AG09309 (cell line): ENCODE measurements around the gene CTDSP1.

Experiments
- DNase-seq: peaks from one replicate; pipeline ENCODE4 v3.0.0-alpha.2; 2010; ENCODE audit warnings: low read depth
- H3K4me3 ChIP-seq: 2 replicates; pipeline ENCODE4 v1.5.1; 2011; ENCODE audit warnings: mild to moderate bottlenecking, low read depth, low read length, moderate library complexity; ENCODE audit not compliant: control insufficient read depth
- TF ChIP-seq, protein P1 (sequence below): IDR thresholded peaks from 2 replicates; pipeline ENCODE4 v1.5.1; 2011; ENCODE audit warnings: mild to moderate bottlenecking, low read depth, low read length, inconsistent platforms; ENCODE audit not compliant: insufficient read depth, control insufficient read depth; ENCODE audit errors: missing control alignments

The CTDSP1 gene

DNA sequence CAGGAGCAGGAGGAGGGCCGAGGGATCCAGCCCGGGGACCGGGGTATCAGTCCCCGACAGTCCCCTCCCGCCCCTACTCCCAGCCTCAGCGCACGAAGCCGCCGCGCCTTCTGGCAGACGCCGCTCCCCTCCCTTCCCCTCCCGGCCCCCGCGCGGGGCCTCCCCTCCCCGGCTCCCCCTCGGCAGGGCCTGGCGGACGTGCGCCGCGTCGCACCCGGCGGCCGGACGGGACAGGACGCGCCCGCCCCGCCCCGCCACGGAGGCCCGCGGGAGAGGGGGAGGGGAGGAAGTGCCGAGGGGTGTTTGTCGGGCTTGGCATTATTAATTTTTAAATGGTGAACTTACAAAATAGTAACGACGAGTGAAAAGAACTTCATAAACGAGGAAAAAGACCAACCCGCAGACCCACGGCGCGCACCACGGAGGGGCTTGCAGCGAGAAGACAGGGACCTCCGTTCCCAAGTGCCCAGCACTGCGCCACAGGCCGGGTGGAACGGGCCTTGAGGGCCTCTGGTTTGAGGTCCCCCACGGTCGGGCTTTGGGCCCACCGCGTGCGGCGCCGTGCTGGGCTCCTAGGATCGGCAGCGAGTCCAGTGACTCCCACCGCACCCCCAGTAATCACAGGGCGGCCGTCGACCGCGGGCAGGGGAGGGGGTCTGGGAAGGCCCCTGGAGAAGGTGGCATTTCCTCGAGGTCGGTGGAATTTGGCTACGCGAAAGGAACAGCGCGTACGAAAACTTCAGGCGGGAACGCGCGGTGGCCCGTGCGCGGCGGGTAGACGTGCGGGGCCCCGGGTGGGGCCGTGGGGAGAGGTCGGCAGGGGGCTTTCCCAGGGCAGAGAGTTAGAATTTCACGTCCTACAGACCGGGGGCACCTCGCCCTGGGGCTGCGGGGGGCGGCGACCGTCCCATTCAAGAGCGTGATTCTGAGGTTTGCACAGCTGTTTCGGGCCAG lies 954 bp upstream of the CTDSP1 start:
- H3K4me3 ChIP-seq, result peak overlapping the region; percentile 75
- no peak for DNase-seq
- TF ChIP-seq, protein P1, sequence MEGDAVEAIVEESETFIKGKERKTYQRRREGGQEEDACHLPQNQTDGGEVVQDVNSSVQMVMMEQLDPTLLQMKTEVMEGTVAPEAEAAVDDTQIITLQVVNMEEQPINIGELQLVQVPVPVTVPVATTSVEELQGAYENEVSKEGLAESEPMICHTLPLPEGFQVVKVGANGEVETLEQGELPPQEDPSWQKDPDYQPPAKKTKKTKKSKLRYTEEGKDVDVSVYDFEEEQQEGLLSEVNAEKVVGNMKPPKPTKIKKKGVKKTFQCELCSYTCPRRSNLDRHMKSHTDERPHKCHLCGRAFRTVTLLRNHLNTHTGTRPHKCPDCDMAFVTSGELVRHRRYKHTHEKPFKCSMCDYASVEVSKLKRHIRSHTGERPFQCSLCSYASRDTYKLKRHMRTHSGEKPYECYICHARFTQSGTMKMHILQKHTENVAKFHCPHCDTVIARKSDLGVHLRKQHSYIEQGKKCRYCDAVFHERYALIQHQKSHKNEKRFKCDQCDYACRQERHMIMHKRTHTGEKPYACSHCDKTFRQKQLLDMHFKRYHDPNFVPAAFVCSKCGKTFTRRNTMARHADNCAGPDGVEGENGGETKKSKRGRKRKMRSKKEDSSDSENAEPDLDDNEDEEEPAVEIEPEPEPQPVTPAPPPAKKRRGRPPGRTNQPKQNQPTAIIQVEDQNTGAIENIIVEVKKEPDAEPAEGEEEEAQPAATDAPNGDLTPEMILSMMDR, result no peak

DNA sequence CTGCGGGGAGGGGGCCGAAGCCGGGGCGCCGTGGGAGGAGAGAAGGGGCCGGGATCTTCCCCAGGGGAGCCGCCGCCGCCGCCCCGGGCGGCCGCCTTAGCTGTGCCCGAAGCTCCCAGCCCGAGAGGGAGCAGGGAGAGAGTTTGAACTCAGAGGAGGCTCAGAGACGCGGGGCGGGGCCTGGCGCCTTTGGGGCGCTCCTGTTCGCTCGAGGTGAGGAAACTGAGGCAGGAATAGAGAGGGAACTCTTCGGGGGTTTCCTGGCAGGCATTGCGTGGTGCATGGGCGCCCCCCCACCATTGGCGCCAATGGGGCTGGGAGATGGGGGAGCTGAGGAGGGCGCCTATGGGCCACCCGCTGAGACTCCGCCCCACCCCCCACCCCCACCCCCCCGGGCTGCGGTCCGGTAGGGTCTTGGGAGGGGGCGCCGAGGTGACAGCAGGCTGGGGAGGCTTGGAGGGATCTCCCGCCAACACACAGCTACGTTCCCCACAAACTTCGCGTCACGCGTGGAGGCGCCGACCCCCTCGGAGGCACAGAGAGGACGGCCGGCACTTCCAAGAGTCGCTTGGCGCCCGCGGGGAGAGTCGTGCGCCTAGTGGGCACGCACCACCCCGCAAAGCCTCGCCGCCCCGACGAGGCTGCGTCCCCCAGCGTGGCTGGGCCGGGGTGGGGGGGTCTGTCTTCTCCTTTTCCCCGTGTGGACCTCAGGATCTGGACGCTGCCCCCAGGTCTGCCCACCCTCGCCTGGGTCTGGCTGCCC lies 680 bp downstream of the CTDSP1 start:
- H3K4me3 ChIP-seq, result peak overlapping the region; percentile 77
- TF ChIP-seq, protein P1, result no peak
- no peak for DNase-seq

DNA sequence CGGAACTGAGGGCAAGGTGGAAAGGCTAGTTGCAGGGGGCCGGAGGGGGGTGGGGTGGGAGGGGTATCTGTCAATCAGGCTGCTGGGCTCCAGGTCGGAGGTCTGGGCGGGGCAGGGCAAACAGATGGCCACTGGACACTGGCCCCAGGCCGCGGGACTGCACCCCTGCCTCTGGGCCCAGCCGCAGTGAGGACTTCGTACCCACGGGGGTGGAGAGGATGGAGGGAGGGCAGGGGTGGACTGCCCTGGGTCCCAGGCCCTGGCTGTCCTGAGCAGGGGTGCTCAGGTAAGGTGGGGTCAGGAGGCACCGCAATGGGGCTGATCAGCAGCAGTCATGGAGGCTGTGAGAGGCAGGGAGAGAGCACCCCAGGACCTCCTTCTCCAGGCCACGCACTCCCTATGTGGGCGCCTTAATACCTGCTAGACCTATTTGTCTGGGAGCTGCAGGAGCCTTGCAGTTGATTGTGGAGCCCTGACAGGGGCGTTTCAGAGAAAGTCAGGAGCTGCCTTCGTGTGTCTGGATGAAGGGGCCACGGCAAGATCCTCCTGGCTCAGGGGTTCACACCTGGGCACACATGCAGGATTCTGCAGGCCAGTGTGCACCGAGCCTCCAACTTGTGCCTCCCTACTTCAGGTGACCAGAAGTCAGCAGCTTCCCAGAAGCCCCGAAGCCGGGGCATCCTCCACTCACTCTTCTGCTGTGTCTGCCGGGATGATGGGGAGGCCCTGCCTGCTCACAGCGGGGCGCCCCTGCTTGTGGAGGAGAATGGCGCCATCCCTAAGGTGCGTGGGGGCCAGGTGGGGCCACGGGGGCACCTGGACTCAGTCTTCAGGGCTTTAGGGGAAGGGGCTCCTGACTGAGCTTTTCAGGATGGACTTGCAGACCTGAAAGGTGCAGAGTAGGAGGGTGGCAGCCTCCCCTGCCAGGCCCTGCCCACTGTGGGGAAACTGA lies 1.5 kb downstream of the CTDSP1 start:
- peak overlapping the region; percentile 77 for H3K4me3 ChIP-seq
- no peak for DNase-seq
- TF ChIP-seq, protein P1, result no peak

DNA sequence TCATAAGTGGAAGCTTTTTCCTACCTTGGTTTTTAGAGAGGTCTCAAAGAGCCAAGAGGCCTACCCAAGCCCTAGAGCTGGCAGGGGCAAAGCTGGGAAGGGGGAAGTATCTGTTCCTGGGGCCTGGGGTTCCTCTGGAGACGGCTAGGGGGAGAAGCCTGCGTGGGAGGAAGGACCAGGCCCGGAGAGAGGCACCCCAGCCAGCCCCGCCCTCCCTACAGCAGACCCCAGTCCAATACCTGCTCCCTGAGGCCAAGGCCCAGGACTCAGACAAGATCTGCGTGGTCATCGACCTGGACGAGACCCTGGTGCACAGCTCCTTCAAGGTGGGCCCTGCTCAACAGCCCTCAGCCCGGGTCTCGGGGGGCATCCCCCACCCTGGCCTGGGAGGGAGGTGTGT lies 2.2 kb downstream of the CTDSP1 start:
- peak overlapping the region; percentile 77; the same call in 1 of the 2 replicates for H3K4me3 ChIP-seq
- TF ChIP-seq, protein P1, result no peak
- DNase-seq, result no peak

DNA sequence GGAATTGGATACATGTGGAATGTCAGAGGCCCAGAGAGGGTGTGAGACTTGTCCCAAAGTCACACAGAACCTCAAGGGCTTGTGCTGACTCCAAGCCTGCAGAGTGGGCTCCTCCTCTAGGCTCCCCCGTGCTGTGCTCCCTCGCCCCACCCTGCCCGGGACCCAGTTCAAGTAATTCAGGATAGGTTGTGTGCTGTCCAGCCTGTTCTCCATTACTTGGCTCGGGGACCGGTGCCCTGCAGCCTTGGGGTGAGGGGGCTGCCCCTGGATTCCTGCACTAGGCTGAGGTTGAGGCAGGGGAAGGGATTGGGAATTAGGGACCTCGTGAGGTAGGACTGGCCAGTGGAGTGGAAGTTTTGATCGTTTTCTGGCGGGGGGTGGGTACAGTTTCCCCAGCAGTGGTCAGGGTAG lies 2.8 kb downstream of the CTDSP1 start:
- TF ChIP-seq, protein P1, result no peak
- DNase-seq, result no peak
- H3K4me3 ChIP-seq, result no peak overlapping the region
